Activated CD4-positive, CD25-positive, alpha-beta regulatory T cell treated with anti-CD3 and anti-CD28 coated beads, Interleukin-2, amount 50 U/mL, for 24 hours (primary cell): ENCODE measurements around the gene LEF1.

Experiments used
- ATAC-seq, 2 donors: fragments of 150-1000 bp; cut with Tn5 transposase; one replicate each; pipeline ENCODE4 v1.10.0; 2021; ENCODE audit warnings: mild to moderate bottlenecking in 1 of 2, moderate library complexity in 1 of 2

Gene LEF1

DNA sequence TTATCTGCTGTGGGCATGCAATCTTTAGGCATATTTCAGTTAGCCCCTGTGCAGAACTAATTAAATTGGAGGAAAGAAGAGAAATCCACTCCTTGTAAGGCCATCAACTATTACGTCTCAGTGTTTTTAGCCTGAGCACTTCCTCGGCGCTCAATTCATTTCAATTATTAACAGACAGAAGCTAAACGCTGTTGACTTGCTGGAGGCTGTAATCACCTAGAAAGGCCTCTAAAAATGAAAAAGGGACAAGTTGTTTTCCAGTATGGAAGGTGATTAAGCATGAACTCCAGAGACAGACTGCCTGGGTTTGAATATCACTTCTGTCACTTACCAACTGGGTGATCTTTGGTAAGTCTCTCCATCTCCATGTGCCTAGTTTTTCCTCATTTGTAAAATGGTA, 59.6 kb downstream of the LEF1 start:
- ATAC-seq = no peak

DNA sequence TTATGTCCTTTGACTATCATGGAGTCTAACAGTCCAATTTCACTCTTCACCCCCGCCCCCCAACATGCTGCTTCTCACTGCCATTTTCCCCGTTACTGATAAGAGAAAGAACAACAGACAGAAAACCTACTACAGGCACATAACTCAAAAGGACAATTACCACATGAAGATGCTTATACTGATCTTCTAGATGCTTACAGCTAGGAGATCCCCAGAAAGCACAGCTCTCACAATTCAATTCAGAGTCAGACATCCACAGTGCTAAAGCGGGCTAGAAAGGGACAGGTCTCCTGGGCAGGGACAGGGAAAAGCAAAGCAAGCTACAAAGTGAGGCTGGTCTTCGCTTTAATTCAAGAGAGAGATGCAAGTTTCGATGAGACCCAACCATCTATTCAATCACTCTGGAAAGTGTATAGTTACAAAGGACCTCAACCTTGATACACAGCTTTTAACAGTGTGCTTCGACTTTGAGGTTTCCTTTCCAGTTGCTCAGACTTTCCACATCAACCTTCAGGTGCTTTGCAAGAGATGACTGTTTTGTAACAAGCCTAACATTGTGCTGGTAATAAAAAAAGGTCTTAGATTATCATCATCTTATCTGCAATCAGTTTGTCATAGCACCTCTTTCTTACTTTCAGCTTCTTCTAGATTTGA, 60.9 kb downstream of the LEF1 start:
- peak; percentile 92 for ATAC-seq

DNA sequence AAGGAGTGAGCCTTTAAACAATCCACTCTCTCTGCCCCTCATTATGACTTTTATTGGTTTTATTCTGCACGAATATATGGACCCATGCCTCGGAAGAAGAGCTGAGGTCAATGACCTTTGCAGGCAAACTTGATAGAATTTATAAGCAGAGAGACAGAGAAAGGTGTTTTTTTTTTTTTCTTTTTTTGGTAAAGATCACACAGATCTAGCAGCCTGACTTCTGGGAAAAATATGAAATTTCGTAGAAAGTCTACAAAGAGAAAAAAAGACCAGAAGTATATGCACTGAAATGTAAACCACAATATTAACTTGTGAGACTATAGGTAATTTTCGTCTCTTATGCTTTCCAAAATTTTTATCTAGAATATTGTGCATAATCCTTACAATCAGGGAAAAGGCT, 61.6 kb downstream of the LEF1 start:
- ATAC-seq = no peak

DNA sequence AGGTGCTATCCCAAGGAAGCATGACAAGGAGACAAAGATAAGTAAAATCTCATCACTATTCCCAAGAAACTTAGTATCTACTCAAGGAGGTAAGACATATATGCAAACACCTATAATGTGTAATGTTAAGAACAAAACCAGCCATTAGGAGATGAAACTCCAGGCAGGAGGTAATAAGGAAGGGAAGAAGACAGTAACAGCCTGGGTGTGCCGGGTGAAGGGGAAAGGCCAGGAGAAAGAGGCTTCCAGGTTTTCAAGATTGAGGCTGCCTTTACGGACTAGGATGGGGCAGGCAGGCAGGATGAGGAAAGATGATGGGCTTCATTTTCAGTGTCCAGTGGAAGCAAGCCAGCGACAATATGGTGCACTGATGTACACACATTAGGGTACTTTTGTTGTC, 62.5 kb downstream of the LEF1 start:
- no peak for ATAC-seq

DNA sequence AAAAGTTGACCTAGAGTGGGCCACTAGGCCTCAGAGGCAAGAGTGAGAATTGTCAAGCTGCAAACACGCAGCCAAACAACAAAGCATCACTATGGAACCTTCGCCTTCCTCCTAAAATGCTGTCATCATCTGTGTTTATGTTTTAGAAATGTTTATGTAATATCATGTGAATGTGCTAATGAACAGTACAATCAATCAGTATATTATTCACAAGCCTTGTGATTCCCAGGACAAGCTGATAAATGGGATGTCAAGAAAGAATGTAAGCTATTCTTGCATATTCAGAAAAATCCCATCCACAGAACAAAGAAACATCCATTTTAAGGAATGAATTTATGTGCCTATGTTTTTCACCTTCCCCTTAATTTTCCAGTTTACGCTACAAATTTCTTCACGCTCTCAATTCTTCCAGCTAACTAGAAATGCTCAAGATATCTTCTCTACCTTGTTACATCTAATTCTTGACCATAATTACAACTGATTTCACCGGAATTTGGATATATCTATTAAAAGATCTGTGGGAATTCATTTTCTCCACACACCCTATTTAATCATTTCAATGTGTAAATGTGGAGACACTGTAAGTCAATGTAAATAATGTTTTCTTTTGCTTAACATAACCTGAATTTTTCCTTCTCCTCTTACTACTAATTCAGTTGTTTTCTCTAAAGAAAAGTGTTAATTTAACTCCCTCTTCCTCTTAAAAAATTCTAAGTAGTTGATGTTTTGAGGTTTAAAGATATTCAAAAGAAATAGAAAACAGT, 65.5 kb downstream of the LEF1 start:
- no peak for ATAC-seq

DNA sequence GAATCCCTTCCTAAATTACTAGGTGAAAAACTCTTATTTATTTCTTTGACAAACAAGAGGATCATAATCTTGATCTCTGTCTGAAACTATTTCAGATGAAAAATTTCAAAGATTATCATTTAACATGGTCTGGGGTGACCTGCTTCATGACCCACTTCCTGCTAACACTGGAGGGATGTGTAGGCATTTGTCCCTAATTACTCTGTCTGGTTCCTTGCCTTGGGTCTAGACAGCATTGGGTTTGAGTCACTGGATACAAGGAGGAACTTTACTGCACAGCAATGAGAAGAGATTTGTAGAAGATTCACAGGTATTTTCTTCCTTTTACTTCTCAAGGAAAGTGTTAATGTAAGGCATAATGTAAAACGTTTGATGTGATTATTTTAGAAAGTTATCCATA, 67.9 kb downstream of the LEF1 start:
- ATAC-seq = peak; percentile 41 to 47

DNA sequence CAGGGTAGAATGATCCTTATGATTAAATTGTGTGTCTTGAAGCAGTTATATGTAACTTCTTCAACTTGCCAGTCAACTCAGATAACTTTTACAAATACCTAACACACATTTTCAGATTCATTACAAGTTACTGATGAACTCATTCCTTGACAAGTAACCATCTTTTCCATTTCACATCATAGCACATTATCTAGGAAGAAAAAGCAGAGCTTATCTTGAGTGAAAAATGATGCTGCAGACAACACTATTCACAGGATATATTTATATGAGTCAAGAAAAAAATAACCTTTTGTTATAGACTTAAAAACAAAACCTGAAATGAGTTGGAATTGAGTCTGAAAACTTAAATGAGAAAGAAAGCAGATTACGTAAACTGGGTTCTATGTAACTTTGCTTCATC, 68.9 kb downstream of the LEF1 start:
- peak in 1 of 2 donors; percentile 39 for ATAC-seq

DNA sequence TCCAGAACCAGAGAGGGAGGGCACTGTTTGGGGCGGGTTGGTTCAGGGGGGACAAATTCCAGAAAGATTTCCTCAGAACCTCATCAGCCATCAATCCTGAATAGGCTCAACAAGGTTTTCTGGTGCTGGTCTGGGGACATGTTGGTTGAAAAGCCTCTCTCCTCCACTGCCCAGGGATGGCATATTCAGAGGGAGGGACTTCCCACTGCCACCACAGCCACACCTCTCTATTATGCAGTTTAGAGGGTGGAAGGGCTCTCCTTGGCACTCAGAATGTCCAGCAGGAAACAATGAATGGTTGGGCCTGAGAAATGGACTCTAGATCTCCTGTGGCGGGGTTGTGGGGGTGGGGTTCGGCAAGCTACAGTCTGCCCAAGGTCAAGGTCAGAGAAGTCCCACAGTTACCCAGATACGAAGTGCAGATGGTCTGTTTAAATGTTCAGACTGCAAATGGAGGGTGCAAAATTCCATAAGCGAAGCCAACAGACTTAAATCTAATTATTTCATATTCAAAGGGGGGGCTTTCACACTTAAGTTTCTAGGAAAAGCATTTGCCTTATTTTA, 70.7 kb downstream of the LEF1 start:
- ATAC-seq = no peak

DNA sequence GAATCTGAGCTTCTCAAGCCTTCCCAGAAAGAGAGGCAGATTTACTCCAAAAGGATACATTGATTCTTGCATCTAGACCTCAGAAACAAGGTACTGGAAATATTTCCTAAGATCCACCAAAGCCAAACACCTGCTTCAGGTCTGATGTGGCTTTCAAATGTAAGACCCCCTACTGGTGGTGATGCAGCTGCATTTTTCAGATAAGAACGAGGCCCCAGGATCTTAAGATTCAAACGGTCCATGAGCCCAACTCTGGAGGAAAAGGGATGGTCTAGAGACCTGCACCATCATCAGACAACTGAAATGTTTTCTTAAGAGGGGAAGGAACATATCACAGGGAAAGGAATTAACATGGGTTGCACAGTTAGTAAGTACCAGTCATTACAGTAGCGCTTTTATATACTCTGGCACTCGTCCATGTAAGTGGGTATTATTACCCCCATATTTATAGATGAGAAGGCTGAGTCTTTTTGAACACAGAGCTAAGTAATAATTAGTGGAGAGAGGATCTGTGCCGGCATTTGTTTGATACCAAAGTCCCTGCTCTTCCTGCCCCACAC, 73.7 kb downstream of the LEF1 start:
- ATAC-seq = peak; percentile 19 to 29

DNA sequence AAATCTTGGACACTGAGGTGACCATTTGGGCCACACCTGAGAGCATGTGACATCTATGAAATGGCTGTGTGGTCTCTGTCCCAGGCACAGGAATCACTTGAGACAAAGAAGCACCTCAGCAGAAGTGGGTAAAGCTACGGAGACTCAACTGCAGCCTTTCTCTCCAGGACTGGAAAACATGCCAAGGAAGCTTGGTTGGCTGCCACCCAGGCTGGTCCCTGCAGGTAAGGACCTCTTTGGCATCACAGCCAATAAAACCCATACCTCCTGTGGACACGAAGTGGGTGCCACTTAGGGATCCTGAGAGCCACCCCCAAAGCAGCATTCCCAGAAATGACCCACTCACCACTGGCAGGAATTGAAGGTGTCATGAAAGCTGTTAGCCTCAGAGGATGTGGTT, 74.6 kb downstream of the LEF1 start:
- no peak for ATAC-seq

DNA sequence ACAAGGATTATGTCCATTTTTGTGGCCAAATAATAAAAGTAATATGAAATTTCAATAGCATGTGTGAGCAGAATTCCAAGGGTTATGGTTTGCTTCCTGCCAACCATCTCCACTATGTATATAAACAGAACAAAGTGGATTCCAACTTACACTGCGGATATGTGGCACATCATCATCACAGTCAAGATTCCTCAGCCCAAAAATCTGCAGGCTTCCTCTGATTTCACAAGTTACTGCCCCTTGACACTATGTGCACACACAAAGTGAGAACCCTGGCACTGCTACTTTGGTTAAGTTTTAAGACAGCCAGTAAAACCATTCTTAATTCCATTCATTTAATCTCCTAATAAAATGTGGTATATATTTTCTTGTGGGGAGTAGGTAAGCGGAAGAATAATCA, 76.4 kb downstream of the LEF1 start:
- no peak for ATAC-seq

DNA sequence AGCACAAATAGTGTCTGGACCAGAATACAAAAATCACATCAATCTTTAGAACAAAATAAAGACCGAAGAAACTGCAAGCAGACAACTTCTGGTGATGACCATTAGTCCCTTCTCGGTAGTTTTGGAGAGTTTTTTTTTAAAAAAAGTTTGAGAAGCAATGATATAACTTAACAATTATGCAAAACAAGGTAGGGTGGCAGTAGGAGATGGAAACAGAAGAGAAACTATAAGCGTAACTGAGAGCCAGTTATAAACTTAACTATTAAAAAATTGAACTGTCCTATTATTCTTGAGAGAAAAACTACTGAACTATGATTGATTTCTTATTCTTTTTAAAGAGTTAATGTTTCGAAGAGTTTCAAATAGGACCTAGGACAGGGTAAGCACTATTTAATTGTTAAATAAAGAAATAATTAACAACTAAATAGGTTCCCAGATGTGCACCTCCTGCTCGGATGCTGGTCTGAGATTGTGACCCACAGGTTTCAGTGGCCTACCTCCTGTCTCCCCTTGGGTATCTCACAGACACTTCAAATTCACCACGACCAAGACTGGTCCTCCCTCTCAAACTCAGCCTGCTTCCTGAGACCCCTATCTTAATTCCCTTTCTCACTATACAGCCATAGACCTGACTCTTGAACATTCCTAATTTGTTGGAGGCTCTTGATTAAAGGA, 81.3 kb downstream of the LEF1 start:
- no peak for ATAC-seq

DNA sequence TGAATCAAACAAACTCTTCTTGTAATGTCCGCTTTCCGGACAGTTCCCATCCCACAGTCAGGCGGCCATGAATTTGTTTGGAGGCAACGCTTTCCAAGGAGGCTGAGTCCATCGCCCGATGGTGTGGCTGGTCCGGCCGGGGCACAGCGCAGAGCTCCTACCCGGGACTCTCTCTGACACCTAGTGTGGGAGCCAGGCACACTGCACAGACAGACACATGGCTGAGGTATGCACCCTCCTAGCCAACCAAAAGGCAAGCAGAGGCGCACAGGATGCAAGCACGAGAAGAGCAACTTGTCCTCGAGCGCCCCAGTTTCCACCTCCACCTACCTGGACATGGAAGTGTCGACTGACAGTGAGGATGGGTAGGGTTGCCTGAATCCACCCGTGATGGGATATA, 87.5 kb downstream of the LEF1 start:
- peak; percentile 25 to 29 for ATAC-seq

DNA sequence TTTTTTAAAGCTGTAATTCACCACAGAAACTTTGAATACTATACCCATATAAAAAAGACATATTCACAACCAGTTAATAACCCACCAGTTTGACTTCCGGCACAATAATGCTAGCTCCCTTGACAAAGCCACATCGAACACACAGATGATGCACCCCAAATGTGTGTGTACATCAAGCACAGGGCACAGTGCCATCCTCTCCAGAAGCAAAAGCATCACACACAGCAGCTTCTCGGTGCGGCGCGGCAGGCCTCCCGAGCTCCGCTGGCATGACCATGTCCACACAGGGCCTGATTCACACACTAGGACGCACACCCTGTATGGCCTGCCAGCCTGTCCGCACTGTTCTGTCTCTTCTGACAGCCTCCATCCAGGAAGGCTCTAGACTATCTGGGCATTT, 88.0 kb downstream of the LEF1 start:
- ATAC-seq = peak; percentile 55 to 62

DNA sequence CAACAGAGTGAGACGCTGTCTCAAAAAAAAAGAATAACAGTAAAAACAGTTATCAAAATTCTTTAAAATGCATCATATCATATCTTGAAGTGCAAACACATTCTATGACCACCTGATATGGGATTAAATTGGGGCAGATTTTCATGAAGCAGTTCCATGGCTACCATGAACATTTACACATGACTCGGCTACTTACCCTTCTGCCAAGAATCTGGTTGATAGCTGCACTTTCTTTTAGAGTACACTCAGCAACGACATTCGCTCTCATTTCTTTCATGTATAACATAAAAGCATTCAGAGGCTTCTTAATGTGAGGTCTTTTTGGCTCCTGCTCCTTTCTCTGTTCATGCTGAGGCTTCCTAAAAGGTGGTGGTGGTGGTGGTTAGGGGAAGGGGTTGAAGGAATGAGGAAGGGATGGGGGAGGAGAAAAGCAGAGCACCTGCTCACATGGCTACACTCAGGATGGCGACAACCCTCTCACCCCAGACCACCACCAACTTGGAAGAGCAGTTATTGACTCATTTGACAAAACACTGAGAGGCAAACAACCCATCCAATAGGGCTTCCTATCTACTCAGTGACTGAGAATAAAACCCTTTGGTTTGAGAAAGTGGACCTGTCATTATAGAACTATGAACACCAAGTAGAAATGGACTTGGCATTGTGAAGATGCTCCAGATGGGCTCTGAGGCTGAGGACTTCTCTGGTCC, 90.6 kb downstream of the LEF1 start:
- peak in 1 of 2 donors; percentile 49 for ATAC-seq

DNA sequence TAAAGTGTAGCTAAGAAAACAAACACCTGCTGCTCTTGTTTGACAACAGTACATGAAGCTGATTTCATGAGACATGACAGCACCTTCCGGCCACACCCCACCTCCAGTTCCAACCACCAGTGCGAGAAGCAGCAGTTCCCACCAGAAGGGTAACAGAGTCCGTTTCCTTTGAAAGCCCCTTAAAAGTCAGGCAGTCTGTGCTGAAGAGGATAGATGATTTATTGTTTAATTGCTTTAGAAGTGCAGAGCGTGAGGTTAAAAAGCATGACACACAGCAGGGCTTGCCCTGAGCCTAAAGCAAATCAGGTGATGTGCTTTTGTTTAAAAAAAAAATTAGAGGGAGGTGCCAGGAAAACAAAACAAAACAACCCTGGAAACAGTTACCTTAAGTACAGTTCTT, 96.4 kb downstream of the LEF1 start:
- ATAC-seq = peak; percentile 65 to 77

DNA sequence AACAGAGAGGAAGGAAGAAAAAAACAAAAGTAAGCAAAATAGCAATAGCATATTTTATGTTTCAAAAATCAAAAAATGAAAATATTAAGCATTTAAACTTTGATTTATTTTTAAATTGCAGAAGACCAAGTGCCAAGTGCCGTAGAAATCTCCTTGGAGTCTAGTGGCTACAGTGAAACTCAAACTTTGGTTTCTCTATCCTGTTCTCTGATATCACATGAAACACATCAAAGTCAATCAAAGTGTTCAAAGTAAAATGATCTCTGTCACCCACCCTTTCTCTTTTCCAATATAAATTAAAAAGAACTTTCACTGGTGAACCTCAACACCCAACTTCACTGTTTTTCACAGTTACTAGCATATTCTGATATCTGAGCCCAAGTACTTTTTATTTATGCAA, 98.0 kb downstream of the LEF1 start:
- no peak for ATAC-seq

DNA sequence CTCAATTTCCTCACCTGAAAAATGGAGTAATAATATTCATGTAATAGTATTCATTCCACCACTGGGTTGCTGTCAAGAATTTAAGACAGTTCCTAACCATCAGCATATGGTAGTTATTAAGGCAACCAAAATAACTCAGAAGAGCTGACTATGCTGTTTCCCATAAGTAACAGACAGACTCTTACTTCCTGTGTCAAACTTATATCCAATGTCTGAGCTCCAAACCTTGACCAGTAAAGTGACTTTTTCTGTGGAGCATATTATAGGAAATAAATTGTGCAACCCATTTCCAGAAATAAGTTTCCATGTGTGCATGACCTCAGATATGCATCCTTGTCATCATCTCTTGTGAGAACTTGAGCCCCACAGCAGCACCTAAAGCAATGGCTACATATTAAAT, 100.3 kb downstream of the LEF1 start:
- ATAC-seq = no peak

DNA sequence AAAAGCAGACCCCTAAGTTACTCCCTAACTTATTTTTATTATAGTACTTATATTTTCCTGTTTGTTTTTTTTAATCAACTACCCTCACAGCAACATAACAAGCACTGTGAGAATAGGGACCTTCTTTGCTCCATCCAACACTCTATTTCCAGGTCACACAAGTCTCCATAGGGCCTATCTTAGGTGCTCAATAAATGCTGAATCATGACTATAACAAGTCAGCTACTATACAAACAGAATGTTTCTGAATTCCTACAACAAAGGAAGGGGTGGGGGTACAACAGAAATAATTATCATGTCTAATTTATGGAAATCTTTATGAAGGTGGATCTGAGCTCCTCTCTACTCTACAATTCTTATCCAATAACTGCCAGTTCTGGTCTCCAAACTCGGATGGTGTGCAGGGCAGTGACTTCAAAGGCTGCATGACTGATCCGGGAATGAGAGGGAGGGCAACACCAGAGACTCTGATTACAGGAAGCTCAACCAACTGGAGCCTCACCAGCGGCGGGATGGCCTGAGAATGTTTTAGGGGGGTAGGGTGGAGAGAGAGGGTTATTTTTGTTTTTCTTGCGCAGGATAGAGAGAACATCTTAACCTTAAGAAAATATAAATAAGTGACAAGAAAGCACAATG, 107.9 kb downstream of the LEF1 start:
- no peak for ATAC-seq

DNA sequence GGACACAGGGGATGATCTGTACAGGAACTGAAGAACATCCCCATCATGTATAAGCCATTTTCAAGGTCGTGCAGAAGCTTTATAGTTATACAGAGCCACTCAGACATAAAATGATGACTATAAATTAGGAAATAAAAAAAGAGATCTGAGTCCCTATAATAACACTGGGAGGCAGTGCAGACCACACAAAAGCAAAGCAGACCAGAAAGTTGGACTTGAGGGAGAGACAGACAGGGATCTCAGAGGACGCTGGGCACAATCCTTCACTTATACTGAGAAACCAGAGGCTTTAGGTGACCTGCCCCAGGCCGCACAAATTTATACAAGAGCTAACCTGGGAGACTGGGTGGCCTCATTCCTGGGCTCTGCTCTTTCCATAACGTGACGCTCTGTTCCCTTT, 108.6 kb downstream of the LEF1 start:
- no peak for ATAC-seq

DNA sequence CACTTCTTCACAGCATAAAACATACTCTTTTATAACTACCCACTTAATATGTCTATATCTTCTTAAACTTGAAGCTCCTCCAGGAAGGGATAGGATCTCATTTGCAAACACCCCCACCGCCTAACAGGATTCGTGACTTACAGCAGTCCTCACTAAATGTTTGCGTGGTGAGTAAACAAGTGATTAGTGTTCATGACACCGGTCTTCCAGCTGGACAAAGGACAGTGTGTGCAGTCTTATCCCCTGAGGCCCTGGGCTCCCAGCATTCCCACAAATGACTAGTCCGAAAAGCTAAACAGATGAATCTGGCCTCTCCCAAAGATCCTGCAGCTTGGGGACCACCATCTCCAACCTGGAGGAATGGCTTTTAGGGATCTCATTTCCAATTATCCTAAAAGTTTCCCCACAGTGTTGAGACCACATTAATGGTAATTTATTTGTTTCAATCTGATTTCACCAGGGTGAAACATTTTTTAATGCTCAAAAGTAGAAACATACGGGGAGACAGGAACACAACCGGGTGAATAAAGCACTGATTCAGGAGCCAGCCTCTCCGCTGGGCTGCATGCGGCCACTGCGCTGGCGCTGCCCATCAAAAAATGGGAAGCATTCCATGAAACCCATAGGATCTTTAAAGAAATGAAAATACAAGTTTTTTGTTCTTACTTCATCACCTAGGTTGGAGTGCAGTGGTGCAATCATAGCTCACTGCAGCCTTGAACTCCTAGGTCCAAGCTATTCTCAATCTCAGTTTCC, 109.9 kb downstream of the LEF1 start:
- ATAC-seq = no peak
